HEK293 (cell line): ENCODE results near the gene CLPTM1.

ENCODE experiments used
- CTCF ChIA-PET: fragments of 350-600 bp; formaldehyde crosslinking; extraction: SDS; loops from one replicate; lab custom pipeline; 2021; ENCODE audit warnings: antibody characterized with exemption; lab: Yijun Ruan, JAX
- POLR2A ChIA-PET: fragments of 300-600 bp; formaldehyde crosslinking; extraction: SDS; loops from one replicate; lab custom pipeline; 2020; ENCODE audit warnings: antibody characterized with exemption, inconsistent platforms; lab: Yijun Ruan, JAX
- H3K27ac ChIP-seq: fragments of 200-500 bp; sonication (Bioruptor generic); 2 replicates; pipeline ENCODE4 v1.5.1; 2014; ENCODE audit warnings: low read depth, low read length, control low read depth, inconsistent platforms; ENCODE audit errors: extremely low read depth
- H3K36me3 ChIP-seq, 2 experiments: fragments of 200-500 bp in 1 of 2; sonication (Bioruptor generic) in 1 of 2; 1 replicate in 1 of 2; 2 replicates in 1 of 2; pipeline ENCODE4 v1.5.1; 2014 to 2017; ENCODE audit warnings: inconsistent platforms in 2 of 2, low read length in 2 of 2; ENCODE audit not compliant: control insufficient read depth in 2 of 2, insufficient read depth in 1 of 2
- H3K4me1 ChIP-seq: fragments of 200-500 bp; sonication (Bioruptor generic); 2 replicates; pipeline ENCODE4 v1.5.1; 2014; ENCODE audit warnings: mild to moderate bottlenecking, low read length, inconsistent platforms; ENCODE audit not compliant: control insufficient read depth, insufficient read depth
- H3K4me3 ChIP-seq: 2 replicates; pipeline ENCODE4 v1.5.1; 2011; ENCODE audit warnings: low read depth, mild to moderate bottlenecking, control low read depth, low read length, moderate library complexity
- H3K9me3 ChIP-seq: fragments of 200-500 bp; sonication (Bioruptor generic); 2 replicates; pipeline ENCODE4 v1.5.1; 2014; ENCODE audit warnings: low read depth, low read length, inconsistent platforms; ENCODE audit not compliant: control insufficient read depth, insufficient read depth
- FEZF1 ChIP-seq: fragments of 450-650 bp; formaldehyde crosslinking; IDR thresholded peaks from 2 replicates; pipeline ENCODE4 v1.5.1; 2016; ENCODE audit warnings: missing biosample characterization, missing genetic modification characterization
- PRDM1 ChIP-seq: fragments of 450-650 bp; formaldehyde crosslinking; IDR thresholded peaks from 2 replicates; pipeline ENCODE4; 2016; ENCODE audit warnings: missing biosample characterization, missing genetic modification characterization
- SP3 ChIP-seq: fragments of 450-650 bp; formaldehyde crosslinking; IDR thresholded peaks from 2 replicates; pipeline ENCODE4 v1.5.1; 2016; ENCODE audit warnings: missing biosample characterization, missing genetic modification characterization
- ZNF211 ChIP-seq: fragments of 450-650 bp; formaldehyde crosslinking; IDR thresholded peaks from 2 replicates; pipeline ENCODE4 v1.5.1; 2016; ENCODE audit warnings: low read depth, missing biosample characterization, missing genetic modification characterization
- ZNF26 ChIP-seq: fragments of 450-650 bp; formaldehyde crosslinking; IDR thresholded peaks from 2 replicates; pipeline ENCODE4 v1.5.1; 2016; ENCODE audit warnings: missing biosample characterization, missing genetic modification characterization
- ZNF354C ChIP-seq: fragments of 450-650 bp; formaldehyde crosslinking; IDR thresholded peaks from 2 replicates; pipeline ENCODE4 v1.5.1; 2016; ENCODE audit warnings: missing biosample characterization, missing genetic modification characterization, low read depth, borderline replicate concordance
- ZNF549 ChIP-seq: fragments of 450-650 bp; IDR thresholded peaks from 2 replicates; pipeline ENCODE4 v1.5.1; 2018; ENCODE audit warnings: missing biosample characterization, missing genetic modification characterization, mild to moderate bottlenecking, inconsistent platforms, moderate library complexity
- ZNF561 ChIP-seq: fragments of 450-650 bp; IDR thresholded peaks from 2 replicates; pipeline ENCODE4 v1.5.1; 2018; ENCODE audit warnings: missing biosample characterization, missing genetic modification characterization, borderline replicate concordance
- ZNF660 ChIP-seq: fragments of 450-650 bp; IDR thresholded peaks from 2 replicates; pipeline ENCODE4 v1.5.1; 2018; ENCODE audit warnings: missing biosample characterization, mild to moderate bottlenecking, missing genetic modification characterization
- ZNF692 ChIP-seq: fragments of 450-650 bp; formaldehyde crosslinking; IDR thresholded peaks from 2 replicates; pipeline ENCODE4 v1.5.1; 2016; ENCODE audit warnings: missing biosample characterization, missing genetic modification characterization
- TF ChIP-seq, protein P1 (sequence below): fragments of 450-650 bp; formaldehyde crosslinking; IDR thresholded peaks from 2 replicates; pipeline ENCODE4 v1.5.1; 2017; ENCODE audit warnings: missing biosample characterization, missing genetic modification characterization

CLPTM1 gene

GRCh38 chr19:45005787-45006186 is 50.6 kb downstream of the CLPTM1 start:
- H3K9me3 ChIP-seq, result no peaks in the 10 kb centered on the region
- no peaks in the 10 kb centered on the region for H3K36me3 ChIP-seq
- POLR2A ChIA-PET, result interaction anchor here (1.2 kb wide), 1 partner anchor 33 kb away, joined by 10 read pairs; the partner anchor contains the start of gene CLASRP
- TF ChIP-seq FEZF1 (tag by site-specific recombination), result no peak
- TF ChIP-seq, all 188 proteins: peak for 0
- H3K4me3 ChIP-seq, result no peak overlapping the region
- CTCF ChIA-PET, result interaction anchor here (0.7 kb wide), 1 partner anchor 11 kb away, joined by 4 read pairs; no protein-coding TSS in a partner anchor
- peaks cover 2% of the 10 kb centered on the region; the same call in 1 of the 2 replicates for H3K4me1 ChIP-seq
- H3K27ac ChIP-seq, result no peak overlapping the region

GRCh38 chr19:45008552-45008951 is 53.4 kb downstream of the CLPTM1 start:
- no peaks in the 10 kb centered on the region for H3K9me3 ChIP-seq
- H3K4me1 ChIP-seq, result no peaks in the 10 kb centered on the region
- H3K4me3 ChIP-seq, result no peak overlapping the region
- H3K27ac ChIP-seq, result no peak overlapping the region
- H3K36me3 ChIP-seq, result no peaks in the 10 kb centered on the region
- TF ChIP-seq ZNF692 (tag by site-specific recombination) (no peak), ZNF549 (tag by site-specific recombination) (no peak), ZNF354C (no peak), ZNF561 (tag by site-specific recombination) (no peak), ZNF211 (tag by site-specific recombination) (no peak), ZNF26 (tag by site-specific recombination) (no peak), ZNF660 (tag by site-specific recombination) (no peak)
- TF ChIP-seq, protein P1, sequence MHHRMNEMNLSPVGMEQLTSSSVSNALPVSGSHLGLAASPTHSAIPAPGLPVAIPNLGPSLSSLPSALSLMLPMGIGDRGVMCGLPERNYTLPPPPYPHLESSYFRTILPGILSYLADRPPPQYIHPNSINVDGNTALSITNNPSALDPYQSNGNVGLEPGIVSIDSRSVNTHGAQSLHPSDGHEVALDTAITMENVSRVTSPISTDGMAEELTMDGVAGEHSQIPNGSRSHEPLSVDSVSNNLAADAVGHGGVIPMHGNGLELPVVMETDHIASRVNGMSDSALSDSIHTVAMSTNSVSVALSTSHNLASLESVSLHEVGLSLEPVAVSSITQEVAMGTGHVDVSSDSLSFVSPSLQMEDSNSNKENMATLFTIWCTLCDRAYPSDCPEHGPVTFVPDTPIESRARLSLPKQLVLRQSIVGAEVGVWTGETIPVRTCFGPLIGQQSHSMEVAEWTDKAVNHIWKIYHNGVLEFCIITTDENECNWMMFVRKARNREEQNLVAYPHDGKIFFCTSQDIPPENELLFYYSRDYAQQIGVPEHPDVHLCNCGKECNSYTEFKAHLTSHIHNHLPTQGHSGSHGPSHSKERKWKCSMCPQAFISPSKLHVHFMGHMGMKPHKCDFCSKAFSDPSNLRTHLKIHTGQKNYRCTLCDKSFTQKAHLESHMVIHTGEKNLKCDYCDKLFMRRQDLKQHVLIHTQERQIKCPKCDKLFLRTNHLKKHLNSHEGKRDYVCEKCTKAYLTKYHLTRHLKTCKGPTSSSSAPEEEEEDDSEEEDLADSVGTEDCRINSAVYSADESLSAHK, result peak; percentile 73
- POLR2A ChIA-PET, result interaction anchor here (0.7 kb wide), 1 partner anchor 20 kb away, joined by 3 read pairs; no protein-coding TSS in a partner anchor
- CTCF ChIA-PET, result interaction anchor here (0.6 kb wide), 1 partner anchor 164 kb away, joined by 3 read pairs; no protein-coding TSS in a partner anchor

DNA sequence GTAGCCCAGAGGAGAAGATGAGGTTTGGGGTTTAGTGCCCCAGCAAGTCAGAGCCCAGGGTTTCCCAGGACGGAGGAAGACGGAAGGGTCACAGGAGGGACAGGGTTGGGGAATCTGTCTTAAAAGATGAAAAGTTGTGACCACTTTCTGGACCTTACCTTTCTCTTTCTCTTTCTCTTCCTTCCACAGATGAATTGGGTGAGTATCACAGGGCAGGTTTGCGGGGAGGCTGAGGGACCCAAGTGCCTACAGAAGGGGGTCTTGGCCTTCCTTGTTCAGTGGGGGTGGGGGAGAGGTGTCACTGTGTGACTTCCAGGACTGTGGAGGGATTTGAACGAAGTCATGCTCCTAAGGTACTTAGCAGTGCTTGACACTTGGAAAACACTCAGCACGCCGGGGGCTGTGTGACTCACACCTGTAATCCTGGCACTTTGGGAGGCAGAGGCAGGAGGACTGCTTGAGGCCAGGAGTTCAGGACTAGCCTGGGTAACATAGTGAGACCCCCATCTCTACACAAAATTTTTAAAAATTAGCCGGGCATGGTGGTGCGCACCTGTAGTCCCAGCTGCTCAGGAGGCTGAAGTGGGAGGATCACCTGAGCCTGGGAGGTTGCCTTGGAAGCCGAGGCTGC is 54.6 kb downstream of the CLPTM1 start:
- CTCF ChIA-PET, result no interaction called here
- H3K9me3 ChIP-seq, result no peaks in the 10 kb centered on the region
- no peak for TF ChIP-seq SP3 (tag by site-specific recombination)
- peak; percentile 69 for TF ChIP-seq PRDM1 (tag by site-specific recombination)
- POLR2A ChIA-PET, result interaction anchor here (0.6 to 1.2 kb wide), 5 partner anchors 8 to 174 kb away, joined by 3 to 7 read pairs (median 3); partner anchors contain the start of gene CLASRP
- no peaks in the 10 kb centered on the region for H3K36me3 ChIP-seq
- H3K4me1 ChIP-seq, result no peaks in the 10 kb centered on the region
- H3K27ac ChIP-seq, result no peak overlapping the region
- no peak overlapping the region for H3K4me3 ChIP-seq
